DND-41 (cell line): Measurements from ENCODE around the gene WASL.
"Not testable (repeated sequence)": the region's sequence is repeated elsewhere in the genome, so short reads cannot be mapped to it uniquely, and the experiment has no call there.

Experiments
- EZH2 ChIP-seq: IDR thresholded peaks from 3 replicates; pipeline ENCODE4 v1.6.1; 2012; ENCODE audit warnings: borderline replicate concordance, low read depth, mild to moderate bottlenecking, moderate library complexity, low read length, inconsistent platforms; ENCODE audit not compliant: severe bottlenecking
- TF ChIP-seq, protein P1 (sequence below): IDR thresholded peaks from 2 replicates; pipeline ENCODE4 v1.5.1; 2012; ENCODE audit warnings: borderline replicate concordance, low read length, moderate library complexity, mild to moderate bottlenecking; ENCODE audit not compliant: poor library complexity, severe bottlenecking; ENCODE audit errors: extremely low read depth

DNA sequence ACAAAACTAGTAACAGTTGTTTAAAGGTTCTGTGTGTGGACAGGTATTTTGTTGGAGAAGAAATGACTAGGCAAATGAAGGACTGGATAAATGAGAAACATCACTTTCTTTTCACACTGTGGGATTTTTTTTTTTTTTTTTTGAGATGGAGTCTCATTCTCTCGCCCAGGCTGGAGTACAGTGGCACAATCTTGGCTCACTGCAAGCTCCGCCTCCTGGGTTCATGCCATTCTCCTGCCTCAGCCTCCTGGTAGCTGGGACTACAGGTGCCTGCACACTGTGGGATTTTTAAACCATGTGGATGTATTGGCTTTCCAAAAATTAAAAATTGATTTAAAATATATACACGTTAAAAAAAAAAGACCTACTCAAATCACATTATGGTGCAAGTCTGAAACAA is 28.3 kb downstream of the WASL start:
- TF ChIP-seq, protein P1, sequence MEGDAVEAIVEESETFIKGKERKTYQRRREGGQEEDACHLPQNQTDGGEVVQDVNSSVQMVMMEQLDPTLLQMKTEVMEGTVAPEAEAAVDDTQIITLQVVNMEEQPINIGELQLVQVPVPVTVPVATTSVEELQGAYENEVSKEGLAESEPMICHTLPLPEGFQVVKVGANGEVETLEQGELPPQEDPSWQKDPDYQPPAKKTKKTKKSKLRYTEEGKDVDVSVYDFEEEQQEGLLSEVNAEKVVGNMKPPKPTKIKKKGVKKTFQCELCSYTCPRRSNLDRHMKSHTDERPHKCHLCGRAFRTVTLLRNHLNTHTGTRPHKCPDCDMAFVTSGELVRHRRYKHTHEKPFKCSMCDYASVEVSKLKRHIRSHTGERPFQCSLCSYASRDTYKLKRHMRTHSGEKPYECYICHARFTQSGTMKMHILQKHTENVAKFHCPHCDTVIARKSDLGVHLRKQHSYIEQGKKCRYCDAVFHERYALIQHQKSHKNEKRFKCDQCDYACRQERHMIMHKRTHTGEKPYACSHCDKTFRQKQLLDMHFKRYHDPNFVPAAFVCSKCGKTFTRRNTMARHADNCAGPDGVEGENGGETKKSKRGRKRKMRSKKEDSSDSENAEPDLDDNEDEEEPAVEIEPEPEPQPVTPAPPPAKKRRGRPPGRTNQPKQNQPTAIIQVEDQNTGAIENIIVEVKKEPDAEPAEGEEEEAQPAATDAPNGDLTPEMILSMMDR: not testable (repeated sequence)
- not testable (repeated sequence) for TF ChIP-seq EZH2
